ENCODE data around the gene NR2C2. TPM values are rescaled to one million over a fixed set of nuclear protein-coding genes. Genes with fewer than 3 reads are reported as not detected.

Gene NR2C2
- total RNA-seq, 1 donor from 2014 or later = 56.6 TPM

- intact Hi-C loops (cut with DNase I) = no loop called here
- DNase-seq (ENCODE audit: low spot score) = no peak
- no peak for ATAC-seq
These were observed 103.2 kb downstream of the NR2C2 start for GRCh38 chr3:15050405-15051092.

GRCh38 chr3:15051531-15051930 lies 104.1 kb downstream of the NR2C2 start:
- DNase-seq (ENCODE audit: low spot score) = no peak
- intact Hi-C loops (cut with DNase I) = no loop called here
- ATAC-seq = peak; percentile 48

- ATAC-seq = no peak
- no peak for DNase-seq (ENCODE audit: low spot score)
- intact Hi-C loops (cut with DNase I) = no loop called here
These were observed 105.2 kb downstream of the NR2C2 start for GRCh38 chr3:15052335-15053242.

- no peak for ATAC-seq
- intact Hi-C loops (cut with DNase I) = no loop called here
- no peak for DNase-seq (ENCODE audit: low spot score)
These were observed 106.2 kb downstream of the NR2C2 start for GRCh38 chr3:15053541-15053940.

- ATAC-seq (no peak), DNase-seq (ENCODE audit: low spot score) (no peak)
- intact Hi-C loops (cut with DNase I) = no loop called here
These were observed 107.7 kb downstream of the NR2C2 start for GRCh38 chr3:15055019-15055557.

- DNase-seq (ENCODE audit: low spot score) = no peak
- intact Hi-C loops (cut with DNase I) = no loop called here
- no peak for ATAC-seq
These were observed 109.5 kb downstream of the NR2C2 start for GRCh38 chr3:15056676-15057404.

- intact Hi-C loops (cut with DNase I) = no loop called here
- ATAC-seq = no peak
- no peak for DNase-seq (ENCODE audit: low spot score)
These were observed 112.6 kb downstream of the NR2C2 start for GRCh38 chr3:15060029-15060428.

GRCh38 chr3:15063238-15063637 lies 115.9 kb downstream of the NR2C2 start:
- ATAC-seq = no peak
- intact Hi-C loops (cut with DNase I) = no loop called here

GRCh38 chr3:15063656-15064286 lies 116.4 kb downstream of the NR2C2 start:
- ATAC-seq = no peak
- intact Hi-C loops (cut with DNase I) = no loop called here
- DNase-seq (ENCODE audit: low spot score) = no peak

More at GRCh38 chr3:15063238-15063637, 115.9 kb downstream of the NR2C2 start:
- DNase-seq (ENCODE audit: low spot score) = no peak

GRCh38 chr3:15064299-15064834 lies 117.0 kb downstream of the NR2C2 start:
- no peak for DNase-seq (ENCODE audit: low spot score)
- peak; percentile 51 for ATAC-seq
- intact Hi-C loops (cut with DNase I) = no loop called here

- ATAC-seq = peak; percentile 99
- intact Hi-C loops (cut with DNase I) = no loop called here
These were observed 117.6 kb downstream of the NR2C2 start, which contains the start of gene MRPS25 for GRCh38 chr3:15064835-15065549. TSS of gene MRPS25 (minus strand) at chr3:15065315. CDS start at chr3:15065194, 121 bp downstream.

GRCh38 chr3:15065550-15066007 lies 118.2 kb downstream of the NR2C2 start:
- intact Hi-C loops (cut with DNase I) = no loop called here
- no peak for ATAC-seq
- DNase-seq (ENCODE audit: low spot score) = no peak

More at GRCh38 chr3:15064835-15065549, 117.6 kb downstream of the NR2C2 start, which contains the start of gene MRPS25:
- peak; percentile 93 for DNase-seq (ENCODE audit: low spot score)

- intact Hi-C loops (cut with DNase I) = no loop called here
- DNase-seq (ENCODE audit: low spot score) (no peak), ATAC-seq (no peak)
These were observed 119.1 kb downstream of the NR2C2 start for GRCh38 chr3:15066467-15066866.

- intact Hi-C loops (cut with DNase I) = no loop called here
- no peak for DNase-seq (ENCODE audit: low spot score)
These were observed 122.1 kb downstream of the NR2C2 start for GRCh38 chr3:15069441-15069840.

GRCh38 chr3:15071699-15072098 lies 124.3 kb downstream of the NR2C2 start:
- no peak for ATAC-seq
- intact Hi-C loops (cut with DNase I) = no loop called here
- DNase-seq (ENCODE audit: low spot score) = no peak

More at GRCh38 chr3:15069441-15069840, 122.1 kb downstream of the NR2C2 start:
- no peak for ATAC-seq

- intact Hi-C loops (cut with DNase I) = no loop called here
- ATAC-seq (no peak), DNase-seq (ENCODE audit: low spot score) (no peak)
These were observed 127.1 kb downstream of the NR2C2 start for GRCh38 chr3:15074500-15074899.

GRCh38 chr3:15079091-15079490 lies 131.7 kb downstream of the NR2C2 start:
- intact Hi-C loops (cut with DNase I) = no loop called here
- ATAC-seq (no peak), DNase-seq (ENCODE audit: low spot score) (no peak)
